Neural progenitor cell (in vitro differentiated cells): ENCODE results near the gene TOR1A. TPM values are rescaled to one million over a fixed set of nuclear protein-coding genes. Genes with fewer than 3 reads are reported as not detected.

Source experiments
- DNase-seq: peaks from one replicate; pipeline ENCODE4 v3.0.0-alpha.2; 2016; ENCODE audit warnings: low spot score
- H2AFZ ChIP-seq: fragments of 200-600 bp; sonication (generic); replicated peaks from 2 replicates; pipeline ENCODE4 v1.6.1; 2016; ENCODE audit warnings: antibody characterized with exemption
- H3F3A ChIP-seq: fragments of 200-600 bp; sonication (generic); 2 replicates; pipeline ENCODE4 v1.6.1; 2016; ENCODE audit warnings: antibody characterized with exemption, low read depth
- H3K27ac ChIP-seq: fragments of 200-600 bp; sonication (generic); 2 replicates; pipeline ENCODE4 v1.5.1; 2016; ENCODE audit warnings: mild to moderate bottlenecking
- H3K27me3 ChIP-seq: fragments of 200-600 bp; sonication (generic); 2 replicates; pipeline ENCODE4 v1.6.1; 2016; ENCODE audit warnings: mild to moderate bottlenecking, moderate library complexity
- H3K36me3 ChIP-seq: fragments of 200-600 bp; sonication (generic); 2 replicates; pipeline ENCODE4 v1.5.1; 2016
- H3K4me1 ChIP-seq: fragments of 200-600 bp; sonication (generic); 2 replicates; pipeline ENCODE4 v1.6.1; 2016; ENCODE audit warnings: mixed run types
- H3K4me2 ChIP-seq: fragments of 200-600 bp; sonication (generic); 2 replicates; pipeline ENCODE4 v1.6.1; 2016
- H3K4me3 ChIP-seq: fragments of 200-600 bp; sonication (generic); 2 replicates; pipeline ENCODE4 v1.5.1; 2016
- H3K79me2 ChIP-seq: fragments of 200-600 bp; sonication (generic); 2 replicates; pipeline ENCODE4 v1.6.1; 2016; ENCODE audit warnings: low read depth
- H3K9ac ChIP-seq: fragments of 200-600 bp; sonication (generic); 2 replicates; pipeline ENCODE4 v1.6.1; 2016
- H3K9me3 ChIP-seq: fragments of 200-600 bp; sonication (generic); 2 replicates; pipeline ENCODE4 v1.5.1; 2016; ENCODE audit warnings: low read depth
- H4K20me1 ChIP-seq: fragments of 200-600 bp; sonication (generic); 2 replicates; pipeline ENCODE4 v1.6.1; 2016; ENCODE audit warnings: low read depth
- H3K27ac Mint-ChIP-seq: 3 replicates; pipeline ENCODE4 v1.8.0; 2021; ENCODE audit warnings: mixed read lengths
- H3K27me3 Mint-ChIP-seq: 2 replicates; pipeline ENCODE4 v1.8.0; 2022; ENCODE audit warnings: low read depth, mild to moderate bottlenecking, inconsistent platforms, moderate library complexity, mixed read lengths; ENCODE audit not compliant: insufficient read depth
- H3K36me3 Mint-ChIP-seq: 3 replicates; pipeline ENCODE4 v1.8.0; 2021; ENCODE audit warnings: mixed read lengths
- H3K4me1 Mint-ChIP-seq: 3 replicates; pipeline ENCODE4 v1.8.0; 2021; ENCODE audit warnings: mixed read lengths
- H3K4me3 Mint-ChIP-seq: 3 replicates; pipeline ENCODE4 v1.8.0; 2021; ENCODE audit warnings: mild to moderate bottlenecking, moderate library complexity, mixed read lengths
- H3K9me3 Mint-ChIP-seq: 3 replicates; pipeline ENCODE4 v1.8.0; 2020; ENCODE audit warnings: mixed read lengths
- CTCF ChIP-seq: fragments of 200-600 bp; sonication (generic); IDR thresholded peaks from 2 replicates; pipeline ENCODE4 v1.5.1; 2017; ENCODE audit warnings: antibody characterized with exemption, mild to moderate bottlenecking
- EZH2 ChIP-seq: fragments of 200-600 bp; sonication (generic); IDR thresholded peaks from 2 replicates; pipeline ENCODE4 v1.6.1; 2017; ENCODE audit warnings: antibody characterized with exemption, mild to moderate bottlenecking, moderate library complexity
- EZH2phosphoT487 ChIP-seq: fragments of 200-600 bp; sonication (generic); IDR thresholded peaks from 2 replicates; pipeline ENCODE4 v1.6.1; 2017; ENCODE audit warnings: antibody characterized with exemption
- total RNA-seq: library from RNA; depleted of rRNA; stranded (reverse); fragments of >200 nt; gene quantifications from 2 replicates; pipeline ENCODE4 v1.2.3, GENCODE V29; 2015; ENCODE audit warnings: low replicate concordance

Gene TOR1A
- total RNA-seq, 1 donor from 2014 or later: 39.6 TPM

- DNase-seq: no peak
Measured at GRCh38 chr9:129849901-129850300, 26.0 kb upstream of the TOR1A start.

GRCh38 chr9:129848712-129849441 lies 24.9 kb upstream of the TOR1A start:
- no peak overlapping the region for H3K4me3 Mint-ChIP-seq
- Histone ChIP-seq H3K36me3 (no peaks in the 10 kb centered on the region), H3K79me2 (no peaks in the 10 kb centered on the region), H3K4me1 (no peaks in the 10 kb centered on the region), H3K9ac (no peak overlapping the region), H4K20me1 (no peaks in the 10 kb centered on the region), H3K4me2 (no peak overlapping the region), H3K9me3 (no peaks in the 10 kb centered on the region), H3K27ac (no peak overlapping the region), H3K4me3 (no peak overlapping the region), H2AFZ (no peak overlapping the region), H3F3A (no peaks in the 10 kb centered on the region), H3K27me3 (no peaks in the 10 kb centered on the region)
- no peaks in the 10 kb centered on the region for H3K9me3 Mint-ChIP-seq
- peaks cover 17% of the 10 kb centered on the region for H3K36me3 Mint-ChIP-seq
- H3K4me1 Mint-ChIP-seq: no peaks in the 10 kb centered on the region
- no peak for DNase-seq
- no peak overlapping the region for H3K27ac Mint-ChIP-seq
- no peaks in the 10 kb centered on the region for H3K27me3 Mint-ChIP-seq
- TF ChIP-seq CTCF: no peak
- TF ChIP-seq EZH2: no peak
- no peak for TF ChIP-seq EZH2phosphoT487

More at GRCh38 chr9:129849901-129850300, 26.0 kb upstream of the TOR1A start:
- Histone ChIP-seq H3K4me1 (no peaks in the 10 kb centered on the region), H4K20me1 (no peaks in the 10 kb centered on the region), H3K4me3 (no peak overlapping the region), H3K9me3 (no peaks in the 10 kb centered on the region), H3K27me3 (no peaks in the 10 kb centered on the region), H3K27ac (no peak overlapping the region), H3K4me2 (no peak overlapping the region), H2AFZ (no peak overlapping the region), H3F3A (no peaks in the 10 kb centered on the region), H3K9ac (no peak overlapping the region), H3K79me2 (no peaks in the 10 kb centered on the region), H3K36me3 (no peaks in the 10 kb centered on the region)
- Mint-ChIP-seq H3K36me3 (peaks cover 21% of the 10 kb centered on the region), H3K4me1 (no peaks in the 10 kb centered on the region), H3K27ac (no peak overlapping the region), H3K9me3 (no peaks in the 10 kb centered on the region), H3K4me3 (no peak overlapping the region), H3K27me3 (no peaks in the 10 kb centered on the region)
- TF ChIP-seq EZH2 (no peak), EZH2phosphoT487 (no peak), CTCF (no peak)

GRCh38 chr9:129845373-129845772 lies 21.4 kb upstream of the TOR1A start:
- Mint-ChIP-seq H3K27ac (peak overlapping the region; percentile 30), H3K4me1 (peaks cover 17% of the 10 kb centered on the region)

More at GRCh38 chr9:129845373-129845772, 21.4 kb upstream of the TOR1A start:
- no peak overlapping the region for H3K27ac ChIP-seq
- H3K27me3 ChIP-seq: no peaks in the 10 kb centered on the region
- no peaks in the 10 kb centered on the region for H3K4me1 ChIP-seq
- peaks cover 5% of the 10 kb centered on the region for H4K20me1 ChIP-seq
- no peak for DNase-seq
- no peaks in the 10 kb centered on the region for H3K79me2 ChIP-seq
- no peak overlapping the region for H3K4me3 ChIP-seq
- H3K4me2 ChIP-seq: no peak overlapping the region
- Mint-ChIP-seq H3K27me3 (no peaks in the 10 kb centered on the region), H3K4me3 (no peak overlapping the region), H3K36me3 (peaks cover 5% of the 10 kb centered on the region), H3K9me3 (no peaks in the 10 kb centered on the region)
- H3K9me3 ChIP-seq: no peaks in the 10 kb centered on the region
- no peak overlapping the region for H2AFZ ChIP-seq
- TF ChIP-seq EZH2phosphoT487 (no peak), CTCF (no peak), EZH2 (no peak)
- no peak overlapping the region for H3K9ac ChIP-seq
- no peaks in the 10 kb centered on the region for H3K36me3 ChIP-seq
- no peaks in the 10 kb centered on the region for H3F3A ChIP-seq
